Prostate gland (tissue), 2 donors: ENCODE results near the gene DERL3. TPM values are rescaled to one million over a fixed set of nuclear protein-coding genes. Genes with fewer than 3 reads are reported as not detected.

Experiments
- DNase-seq: peaks from one replicate; pipeline ENCODE4 v3.0.0-alpha.2; 2019; ENCODE audit warnings: low spot score
- H3K27ac ChIP-seq, 2 donors: fragments of 200-600 bp; sonication (generic); 2 replicates each; pipeline ENCODE4 v1.5.1; 2017 to 2019
- H3K27me3 ChIP-seq: fragments of 200-600 bp; sonication (generic); replicated peaks from 2 replicates; pipeline ENCODE4 v1.5.1; 2019; ENCODE audit not compliant: insufficient read depth
- H3K36me3 ChIP-seq, 2 donors: fragments of 200-600 bp; sonication (generic); 1 replicate in 1 of 2; 2 replicates in 1 of 2; pipeline versions ENCODE4 v1.5.1 to v1.8.1; 2017 to 2019
- H3K4me1 ChIP-seq: fragments of 200-600 bp; sonication (generic); replicated peaks from 2 replicates; pipeline ENCODE4 v1.5.1; 2019
- H3K4me3 ChIP-seq, 2 donors: fragments of 200-600 bp; sonication (generic); 2 replicates each; pipeline ENCODE4 v1.5.1; 2017 to 2019
- H3K9me3 ChIP-seq: fragments of 200-600 bp; sonication (generic); 2 replicates; pipeline ENCODE4 v1.5.1; 2017
- POLR2A ChIP-seq: fragments of 450-650 bp; IDR thresholded peaks from one replicate; pipeline ENCODE4 v1.6.1; 2016; ENCODE audit warnings: antibody characterized with exemption, mild to moderate bottlenecking
- POLR2AphosphoS5 ChIP-seq: sonication (generic); formaldehyde crosslinking; IDR thresholded peaks from one replicate; pipeline ENCODE4 v1.6.1; 2017; ENCODE audit warnings: antibody characterized with exemption
- WGBS: methylation state at CpG from one replicate; pipeline ENCODE4 v1.1.5; 2018; 5-methylcytosine and 5-hydroxymethylcytosine counted together
- intact Hi-C: fragments of 100-400 bp; cut with DNase I; formaldehyde crosslinking; loops from one replicate; pipeline ENCODE4 v1.14.2; 2022
- total RNA-seq, 2 donors: library from RNA; depleted of rRNA; stranded (reverse); fragments of >200 nt; gene quantifications; one replicate each; pipeline ENCODE4 v1.1.0, GENCODE V29; 2016
- TF ChIP-seq, protein P1 (sequence below), 4 experiments: fragments of 200-600 bp in 2 of 4; fragments of 450-650 bp in 2 of 4; sonication (generic) in 2 of 4; IDR thresholded peaks; 1 replicate in 3 of 4; 2 replicates in 1 of 4; pipeline ENCODE4 v1.5.1; 2016 to 2019; ENCODE audit warnings: antibody characterized with exemption in 4 of 4, mild to moderate bottlenecking in 2 of 4, moderate library complexity in 2 of 4

The DERL3 gene
- total RNA-seq, 2 donors from 2014 or later: 6.9 TPM; not detected in 1

DNA sequence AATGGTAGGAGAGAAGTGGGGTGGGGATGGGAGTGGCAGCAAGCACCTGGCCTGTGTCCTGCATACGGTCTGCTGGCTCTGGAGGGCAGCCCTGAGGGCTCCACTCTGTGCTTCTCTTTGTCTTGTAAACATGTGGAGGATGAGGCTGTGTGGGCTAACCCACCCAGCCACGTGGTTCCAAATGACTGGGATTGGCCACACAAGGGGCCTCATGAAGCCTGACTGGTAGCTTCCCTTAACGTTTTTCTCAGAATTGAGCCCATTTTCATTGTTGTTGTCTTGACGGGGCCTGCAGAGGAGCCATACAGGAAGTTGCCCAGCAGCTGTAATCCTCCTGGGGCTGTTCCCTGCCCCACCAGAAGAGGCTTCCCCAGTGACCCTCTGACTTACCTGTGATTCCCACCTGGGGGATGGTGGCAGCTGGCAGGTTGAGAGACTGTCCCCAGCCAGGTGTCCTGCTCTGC lies 18.0 kb downstream of the DERL3 start:
- H3K27ac ChIP-seq: no peak overlapping the region
- H3K36me3 ChIP-seq: peaks cover 3 to 12% of the 10 kb centered on the region in 2 donors
- H3K9me3 ChIP-seq: no peaks in the 10 kb centered on the region
- DNase-seq: no peak
- no peaks in the 10 kb centered on the region for H3K27me3 ChIP-seq
- no peak for TF ChIP-seq POLR2A
- H3K4me1 ChIP-seq: no peaks in the 10 kb centered on the region
- intact Hi-C loops: no loop called here
- H3K4me3 ChIP-seq: no peak overlapping the region
- WGBS: 28% methylated on average over 4 of the region's 4 CpGs

DNA sequence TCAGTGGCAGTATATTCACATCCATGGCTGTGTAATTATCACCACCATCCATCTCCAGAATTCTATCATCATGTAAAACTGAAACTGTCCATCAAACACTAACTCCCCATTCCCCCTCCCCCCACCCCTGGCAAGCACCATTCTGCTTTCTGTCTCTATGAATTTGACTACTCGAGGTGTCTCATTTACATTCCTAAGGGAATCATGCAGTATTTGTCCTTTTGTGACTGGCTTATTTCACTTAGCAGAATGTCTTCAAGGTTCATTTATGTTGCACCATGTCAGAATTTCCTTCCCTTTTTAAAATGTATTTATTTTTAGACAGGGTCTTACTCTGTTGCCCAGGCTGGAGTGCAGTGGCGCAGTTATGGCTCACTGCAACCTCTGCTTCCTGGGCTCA lies 20.3 kb downstream of the DERL3 start:
- no peaks in the 10 kb centered on the region for H3K27me3 ChIP-seq
- H3K4me1 ChIP-seq: no peaks in the 10 kb centered on the region
- DNase-seq: no peak
- H3K36me3 ChIP-seq: peaks cover 3 to 8% of the 10 kb centered on the region in 2 donors
- H3K27ac ChIP-seq: no peak overlapping the region
- intact Hi-C loops: no loop called here
- TF ChIP-seq POLR2AphosphoS5 (no peak), POLR2A (no peak)
- TF ChIP-seq, protein P1, sequence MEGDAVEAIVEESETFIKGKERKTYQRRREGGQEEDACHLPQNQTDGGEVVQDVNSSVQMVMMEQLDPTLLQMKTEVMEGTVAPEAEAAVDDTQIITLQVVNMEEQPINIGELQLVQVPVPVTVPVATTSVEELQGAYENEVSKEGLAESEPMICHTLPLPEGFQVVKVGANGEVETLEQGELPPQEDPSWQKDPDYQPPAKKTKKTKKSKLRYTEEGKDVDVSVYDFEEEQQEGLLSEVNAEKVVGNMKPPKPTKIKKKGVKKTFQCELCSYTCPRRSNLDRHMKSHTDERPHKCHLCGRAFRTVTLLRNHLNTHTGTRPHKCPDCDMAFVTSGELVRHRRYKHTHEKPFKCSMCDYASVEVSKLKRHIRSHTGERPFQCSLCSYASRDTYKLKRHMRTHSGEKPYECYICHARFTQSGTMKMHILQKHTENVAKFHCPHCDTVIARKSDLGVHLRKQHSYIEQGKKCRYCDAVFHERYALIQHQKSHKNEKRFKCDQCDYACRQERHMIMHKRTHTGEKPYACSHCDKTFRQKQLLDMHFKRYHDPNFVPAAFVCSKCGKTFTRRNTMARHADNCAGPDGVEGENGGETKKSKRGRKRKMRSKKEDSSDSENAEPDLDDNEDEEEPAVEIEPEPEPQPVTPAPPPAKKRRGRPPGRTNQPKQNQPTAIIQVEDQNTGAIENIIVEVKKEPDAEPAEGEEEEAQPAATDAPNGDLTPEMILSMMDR (IDR thresholded peaks at IDR 0.05): no peak
- H3K4me3 ChIP-seq: no peak overlapping the region
- 90% methylated on average over 2 of the region's 2 CpGs for WGBS
- H3K9me3 ChIP-seq: no peaks in the 10 kb centered on the region

DNA sequence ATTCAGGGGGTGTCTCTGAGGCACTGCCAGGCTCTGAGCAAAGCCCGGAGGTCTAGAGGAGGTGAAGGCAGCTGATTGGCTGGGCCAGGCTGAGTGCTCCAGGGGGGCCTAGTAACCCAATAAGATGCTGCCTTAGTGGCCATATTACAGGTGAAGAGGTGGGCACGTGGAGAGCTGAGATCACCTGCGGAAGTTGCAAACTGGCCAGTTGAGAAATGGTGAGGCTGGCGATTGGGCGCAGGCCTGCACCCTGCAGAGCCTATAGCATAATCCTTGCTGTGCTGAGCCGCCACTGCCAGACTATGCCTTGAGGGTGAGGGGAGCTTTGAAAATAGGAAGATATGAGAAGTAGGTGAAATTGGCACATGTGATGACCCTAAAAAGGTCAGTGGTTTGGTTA lies 21.7 kb downstream of the DERL3 start:
- intact Hi-C loops: no loop called here
- Histone ChIP-seq H3K4me3 (no peak overlapping the region), H3K9me3 (no peaks in the 10 kb centered on the region), H3K27me3 (no peaks in the 10 kb centered on the region), H3K36me3 (peaks cover 3 to 8% of the 10 kb centered on the region in 2 donors), H3K27ac (no peak overlapping the region), H3K4me1 (no peaks in the 10 kb centered on the region)
- no peak for DNase-seq
- WGBS: 85% methylated on average over 6 of the region's 6 CpGs
- no peak for TF ChIP-seq POLR2A
- TF ChIP-seq, protein P1 (IDR thresholded peaks at IDR 0.05): no peak
- no peak for TF ChIP-seq POLR2AphosphoS5

DNA sequence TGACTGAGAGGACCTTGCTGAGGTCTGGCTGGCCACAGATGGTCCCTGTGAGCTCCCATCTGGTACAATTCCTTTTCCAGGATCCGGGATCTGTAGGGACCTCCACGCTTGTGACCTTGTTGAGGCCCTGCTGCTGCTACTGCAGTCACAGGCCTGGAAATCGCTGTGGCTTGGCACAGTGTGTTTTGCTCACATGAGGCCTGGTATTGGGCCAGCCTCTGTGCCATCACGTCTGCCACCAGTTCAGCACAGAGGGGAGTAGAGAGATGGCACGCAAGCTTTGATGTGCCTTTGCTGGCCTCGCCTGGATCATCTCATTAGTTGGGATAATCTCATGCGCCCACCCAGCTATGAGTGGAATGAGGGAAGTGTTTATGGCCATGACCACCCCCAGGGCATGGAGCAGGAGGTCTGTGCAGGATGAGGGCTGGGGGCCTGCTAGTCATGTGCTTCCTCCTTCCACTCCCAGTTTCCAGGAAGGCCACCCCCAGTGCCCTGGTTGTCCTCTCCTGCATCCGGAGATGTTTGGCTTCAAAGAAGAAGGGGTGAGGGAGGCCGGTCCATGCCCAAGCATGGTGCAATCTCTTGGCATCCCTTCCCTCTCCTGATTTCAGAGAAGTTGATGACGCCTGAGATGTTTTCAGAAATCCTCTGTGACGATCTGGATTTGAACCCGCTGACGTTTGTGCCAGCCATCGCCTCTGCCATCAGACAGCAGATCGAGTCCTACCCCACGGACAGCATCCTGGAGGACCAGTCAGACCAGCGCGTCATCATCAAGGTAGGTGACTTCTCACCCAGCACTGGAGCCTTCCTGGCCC lies 22.4 kb downstream of the DERL3 start:
- no peak for TF ChIP-seq POLR2AphosphoS5
- no peak for TF ChIP-seq POLR2A
- TF ChIP-seq, protein P1 (IDR thresholded peaks at IDR 0.05): no peak
- no peak overlapping the region for H3K4me3 ChIP-seq
- peaks cover 3% of the 10 kb centered on the region in 2 donors for H3K36me3 ChIP-seq
- no peak overlapping the region for H3K27ac ChIP-seq
- H3K9me3 ChIP-seq: no peaks in the 10 kb centered on the region
- WGBS: 86% methylated on average over 18 of the region's 18 CpGs
- no peaks in the 10 kb centered on the region for H3K27me3 ChIP-seq
- intact Hi-C loops: no loop called here
- no peak for DNase-seq
- H3K4me1 ChIP-seq: no peaks in the 10 kb centered on the region

DNA sequence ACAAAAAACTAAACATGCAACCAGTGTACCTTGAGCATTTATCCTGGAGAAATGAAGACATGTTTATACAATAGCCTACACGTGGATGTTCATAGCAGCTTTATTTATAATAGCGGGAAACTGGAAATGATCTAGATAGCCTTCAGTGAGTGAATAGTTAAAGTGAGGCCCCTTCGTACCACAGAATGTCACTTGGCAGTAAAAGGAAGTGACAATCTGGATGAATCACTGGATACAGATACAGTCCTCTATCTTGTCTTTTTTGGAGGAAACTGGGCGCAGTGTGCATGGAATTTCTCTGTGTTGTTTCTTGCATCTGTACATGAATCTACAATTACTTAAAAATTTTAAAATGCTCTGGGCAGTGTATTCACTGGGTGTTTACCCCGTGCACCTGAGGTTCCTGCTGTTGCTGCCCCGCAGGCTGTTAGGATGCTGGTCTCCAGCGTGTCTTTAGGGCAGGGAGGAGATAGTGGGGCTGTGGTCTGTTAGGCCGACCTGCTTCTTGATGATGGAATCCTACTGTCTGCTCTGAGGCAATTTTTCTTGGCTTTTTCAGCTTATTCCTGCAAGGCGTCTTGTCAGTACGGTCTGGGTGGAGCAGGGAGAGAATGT lies 23.2 kb downstream of the DERL3 start:
- H3K36me3 ChIP-seq: peaks cover 0 to 3% of the 10 kb centered on the region in 2 donors

More for the DNA sequence above, 23.2 kb downstream of the DERL3 start:
- intact Hi-C loops: no loop called here
- no peak for DNase-seq
- H3K27ac ChIP-seq: no peak overlapping the region
- no peak overlapping the region for H3K4me3 ChIP-seq
- H3K4me1 ChIP-seq: no peaks in the 10 kb centered on the region
- no peaks in the 10 kb centered on the region for H3K27me3 ChIP-seq
- no peak for TF ChIP-seq POLR2A
- TF ChIP-seq, protein P1 (IDR thresholded peaks at IDR 0.05): no peak
- TF ChIP-seq POLR2AphosphoS5: no peak
- no peaks in the 10 kb centered on the region for H3K9me3 ChIP-seq
- WGBS: 76% methylated on average over 10 of the region's 10 CpGs
